ENCODE data around the gene KDM5C. TPM values are rescaled to one million over a fixed set of nuclear protein-coding genes. Genes with fewer than 3 reads are reported as not detected.

KDM5C gene
- total and polyA plus RNA-seq, 9 of the 15 experiments (the other 6 are each of a cell fraction or from before 2014, with no cell fraction given) = 0.62 to 136 (median 52.4) TPM

DNA sequence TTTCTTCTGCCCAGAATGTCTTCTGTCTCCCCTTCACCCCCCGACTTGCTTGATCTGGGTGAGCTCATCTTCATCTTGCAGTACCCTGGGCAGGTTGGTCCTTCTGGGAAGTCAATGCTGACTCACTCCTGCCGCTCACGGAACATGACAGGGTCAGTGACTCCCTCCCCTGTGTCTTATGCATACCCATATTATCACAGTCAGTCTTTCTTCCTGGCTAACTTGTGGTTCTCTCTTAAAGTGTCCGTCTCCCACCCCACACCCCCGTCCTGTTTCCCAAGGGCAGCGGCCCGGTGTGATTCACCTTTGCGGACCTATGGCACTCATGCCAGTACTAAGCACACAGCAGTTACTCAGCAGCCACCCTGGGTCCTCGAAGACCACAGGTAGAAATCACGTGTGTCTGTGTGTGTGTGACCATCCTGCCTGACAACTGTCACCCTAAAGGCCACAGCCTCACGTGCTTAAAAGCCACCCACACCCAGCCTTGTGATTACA lies 38.6 kb upstream of the KDM5C start (continued):
- TF ChIP-seq C11orf30 (IDR thresholded peaks at IDR 0.05; ENCODE audit: low read depth) = peak; percentile 90
- TF ChIP-seq, protein P1, sequence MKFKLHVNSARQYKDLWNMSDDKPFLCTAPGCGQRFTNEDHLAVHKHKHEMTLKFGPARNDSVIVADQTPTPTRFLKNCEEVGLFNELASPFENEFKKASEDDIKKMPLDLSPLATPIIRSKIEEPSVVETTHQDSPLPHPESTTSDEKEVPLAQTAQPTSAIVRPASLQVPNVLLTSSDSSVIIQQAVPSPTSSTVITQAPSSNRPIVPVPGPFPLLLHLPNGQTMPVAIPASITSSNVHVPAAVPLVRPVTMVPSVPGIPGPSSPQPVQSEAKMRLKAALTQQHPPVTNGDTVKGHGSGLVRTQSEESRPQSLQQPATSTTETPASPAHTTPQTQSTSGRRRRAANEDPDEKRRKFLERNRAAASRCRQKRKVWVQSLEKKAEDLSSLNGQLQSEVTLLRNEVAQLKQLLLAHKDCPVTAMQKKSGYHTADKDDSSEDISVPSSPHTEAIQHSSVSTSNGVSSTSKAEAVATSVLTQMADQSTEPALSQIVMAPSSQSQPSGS (CRISPR knock-in tag; IDR thresholded peaks at IDR 0.05) = no peak
- TF ChIP-seq HNRNPUL1 (IDR thresholded peaks at IDR 0.05; ENCODE audit: low read length) = no peak
- no peak for TF ChIP-seq SAFB2 (IDR thresholded peaks at IDR 0.05; ENCODE audit: borderline replicate concordance, low read depth, low read length, severe bottlenecking)
- TF ChIP-seq, protein P2, sequence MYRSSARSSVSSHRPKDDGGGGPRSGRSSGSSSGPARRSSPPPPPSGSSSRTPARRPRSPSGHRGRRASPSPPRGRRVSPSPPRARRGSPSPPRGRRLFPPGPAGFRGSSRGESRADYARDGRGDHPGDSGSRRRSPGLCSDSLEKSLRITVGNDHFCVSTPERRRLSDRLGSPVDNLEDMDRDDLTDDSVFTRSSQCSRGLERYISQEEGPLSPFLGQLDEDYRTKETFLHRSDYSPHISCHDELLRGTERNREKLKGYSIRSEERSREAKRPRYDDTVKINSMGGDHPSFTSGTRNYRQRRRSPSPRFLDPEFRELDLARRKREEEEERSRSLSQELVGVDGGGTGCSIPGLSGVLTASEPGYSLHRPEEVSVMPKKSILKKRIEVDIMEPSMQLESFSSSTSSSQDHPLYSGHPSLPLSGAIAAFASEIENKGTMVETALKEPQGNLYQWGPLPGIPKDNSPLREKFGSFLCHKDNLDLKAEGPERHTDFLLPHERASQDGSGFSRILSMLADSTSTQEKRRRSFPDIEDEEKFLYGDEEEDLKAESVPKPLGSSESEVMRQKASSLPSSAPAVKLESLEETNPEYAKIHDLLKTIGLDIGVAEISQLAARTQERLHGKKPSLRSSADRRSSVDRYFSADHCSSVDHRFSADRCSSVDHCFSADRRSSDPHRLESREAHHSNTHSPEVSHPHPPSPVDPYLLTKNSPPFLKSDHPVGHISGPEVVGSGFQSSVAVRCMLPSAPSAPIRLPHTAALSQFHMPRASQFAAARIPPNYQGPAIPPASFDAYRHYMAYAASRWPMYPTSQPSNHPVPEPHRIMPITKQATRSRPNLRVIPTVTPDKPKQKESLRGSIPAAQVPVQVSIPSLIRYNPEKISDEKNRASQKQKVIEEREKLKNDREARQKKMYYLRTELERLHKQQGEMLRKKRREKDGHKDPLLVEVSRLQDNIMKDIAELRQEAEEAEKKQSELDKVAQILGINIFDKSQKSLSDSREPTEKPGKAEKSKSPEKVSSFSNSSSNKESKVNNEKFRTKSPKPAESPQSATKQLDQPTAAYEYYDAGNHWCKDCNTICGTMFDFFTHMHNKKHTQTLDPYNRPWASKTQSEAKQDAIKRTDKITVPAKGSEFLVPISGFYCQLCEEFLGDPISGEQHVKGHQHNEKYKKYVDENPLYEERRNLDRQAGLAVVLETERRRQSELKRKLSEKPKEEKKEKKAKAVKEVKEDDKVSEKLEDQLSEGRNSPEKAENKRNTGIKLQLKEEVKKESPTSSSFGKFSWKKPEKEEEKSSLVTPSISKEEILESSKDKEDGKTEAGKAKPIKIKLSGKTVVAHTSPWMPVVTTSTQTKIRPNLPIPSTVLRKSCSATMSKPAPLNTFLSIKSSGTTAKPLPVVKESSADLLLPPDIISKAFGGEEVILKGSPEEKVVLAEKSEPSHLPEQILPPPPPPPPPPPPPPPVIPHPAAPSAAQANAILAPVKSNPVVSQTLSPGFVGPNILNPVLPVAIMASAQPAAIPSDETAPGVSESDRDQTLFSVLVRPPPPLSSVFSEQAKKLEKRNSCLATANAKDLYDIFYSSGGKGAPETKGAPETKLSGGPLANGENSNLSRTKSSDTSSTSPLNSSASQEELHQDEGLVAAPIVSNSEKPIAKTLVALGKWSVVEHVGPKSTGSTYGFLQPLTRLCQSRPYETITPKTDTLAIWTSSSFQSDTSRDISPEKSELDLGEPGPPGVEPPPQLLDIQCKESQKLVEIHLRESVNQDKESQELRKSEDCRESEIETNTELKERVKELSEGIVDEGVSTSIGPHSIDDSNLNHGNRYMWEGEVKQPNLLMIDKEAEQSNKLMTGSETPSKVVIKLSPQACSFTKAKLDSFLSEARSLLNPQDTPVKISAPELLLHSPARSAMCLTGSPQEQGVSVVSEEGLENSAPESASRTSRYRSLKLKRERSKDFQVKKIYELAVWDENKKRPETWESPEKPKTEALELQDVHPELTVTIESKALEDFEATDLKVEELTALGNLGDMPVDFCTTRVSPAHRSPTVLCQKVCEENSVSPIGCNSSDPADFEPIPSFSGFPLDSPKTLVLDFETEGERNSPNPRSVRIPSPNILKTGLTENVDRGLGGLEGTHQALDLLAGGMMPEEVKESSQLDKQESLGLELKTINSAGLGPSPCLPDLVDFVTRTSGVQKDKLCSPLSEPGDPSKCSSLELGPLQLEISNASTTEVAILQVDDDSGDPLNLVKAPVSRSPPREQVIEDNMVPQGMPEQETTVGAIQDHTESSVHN (IDR thresholded peaks at IDR 0.05; ENCODE audit: borderline replicate concordance in 1 of 2, low read depth in 1 of 2) = no peak
- no peak for TF ChIP-seq SRSF7 (optimal IDR thresholded peaks at IDR 0.05; ENCODE audit: low read depth, low read length)
- TF ChIP-seq, protein P3, sequence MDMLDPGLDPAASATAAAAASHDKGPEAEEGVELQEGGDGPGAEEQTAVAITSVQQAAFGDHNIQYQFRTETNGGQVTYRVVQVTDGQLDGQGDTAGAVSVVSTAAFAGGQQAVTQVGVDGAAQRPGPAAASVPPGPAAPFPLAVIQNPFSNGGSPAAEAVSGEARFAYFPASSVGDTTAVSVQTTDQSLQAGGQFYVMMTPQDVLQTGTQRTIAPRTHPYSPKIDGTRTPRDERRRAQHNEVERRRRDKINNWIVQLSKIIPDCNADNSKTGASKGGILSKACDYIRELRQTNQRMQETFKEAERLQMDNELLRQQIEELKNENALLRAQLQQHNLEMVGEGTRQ (CRISPR knock-in tag; IDR thresholded peaks at IDR 0.05) = peak; percentile 24; the same call in 1 of the 2 replicates
- peak; percentile 57; the same call in 1 of the 2 replicates for TF ChIP-seq DPF2 (IDR thresholded peaks at IDR 0.05)
- no peak for TF ChIP-seq BRD4 (IDR thresholded peaks at IDR 0.05)
- TF ChIP-seq, protein P4, sequence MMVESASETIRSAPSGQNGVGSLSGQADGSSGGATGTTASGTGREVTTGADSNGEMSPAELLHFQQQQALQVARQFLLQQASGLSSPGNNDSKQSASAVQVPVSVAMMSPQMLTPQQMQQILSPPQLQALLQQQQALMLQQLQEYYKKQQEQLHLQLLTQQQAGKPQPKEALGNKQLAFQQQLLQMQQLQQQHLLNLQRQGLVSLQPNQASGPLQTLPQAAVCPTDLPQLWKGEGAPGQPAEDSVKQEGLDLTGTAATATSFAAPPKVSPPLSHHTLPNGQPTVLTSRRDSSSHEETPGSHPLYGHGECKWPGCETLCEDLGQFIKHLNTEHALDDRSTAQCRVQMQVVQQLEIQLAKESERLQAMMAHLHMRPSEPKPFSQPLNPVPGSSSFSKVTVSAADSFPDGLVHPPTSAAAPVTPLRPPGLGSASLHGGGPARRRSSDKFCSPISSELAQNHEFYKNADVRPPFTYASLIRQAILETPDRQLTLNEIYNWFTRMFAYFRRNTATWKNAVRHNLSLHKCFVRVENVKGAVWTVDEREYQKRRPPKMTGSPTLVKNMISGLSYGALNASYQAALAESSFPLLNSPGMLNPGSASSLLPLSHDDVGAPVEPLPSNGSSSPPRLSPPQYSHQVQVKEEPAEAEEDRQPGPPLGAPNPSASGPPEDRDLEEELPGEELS (CRISPR knock-in tag; IDR thresholded peaks at IDR 0.05; ENCODE audit: borderline replicate concordance) = no peak
- peak; percentile 34 for TF ChIP-seq TBP (optimal IDR thresholded peaks at IDR 0.05; ENCODE audit: low read depth, low read length)
- TF ChIP-seq TCF3 (CRISPR knock-in tag; IDR thresholded peaks at IDR 0.05) = 0 out of 2 replicates have a peak, but pooled peaks have one; percentile 23
- TF ChIP-seq ERF (CRISPR knock-in tag; IDR thresholded peaks at IDR 0.05) = no peak
- no peak for TF ChIP-seq CBX2 (IDR thresholded peaks at IDR 0.05; ENCODE audit: insufficient read depth, low read length, poor library complexity, severe bottlenecking)
- TF ChIP-seq HMG20A (CRISPR knock-in tag; conservative IDR thresholded peaks at IDR 0.05) = no peak
- peak; percentile 64 for TF ChIP-seq MEIS2 (IDR thresholded peaks at IDR 0.05; ENCODE audit: partially characterized antibody)
